ENCODE measurements around the gene MAP4K1. TPM values are rescaled to one million over a fixed set of nuclear protein-coding genes. Genes with fewer than 3 reads are reported as not detected.
"Not testable (repeated sequence)": the region's sequence is repeated elsewhere in the genome, so short reads cannot be mapped to it uniquely, and the experiment has no call there.

Gene MAP4K1
- total RNA-seq, 1 donor from 2014 or later, result 10.9 TPM

DNA sequence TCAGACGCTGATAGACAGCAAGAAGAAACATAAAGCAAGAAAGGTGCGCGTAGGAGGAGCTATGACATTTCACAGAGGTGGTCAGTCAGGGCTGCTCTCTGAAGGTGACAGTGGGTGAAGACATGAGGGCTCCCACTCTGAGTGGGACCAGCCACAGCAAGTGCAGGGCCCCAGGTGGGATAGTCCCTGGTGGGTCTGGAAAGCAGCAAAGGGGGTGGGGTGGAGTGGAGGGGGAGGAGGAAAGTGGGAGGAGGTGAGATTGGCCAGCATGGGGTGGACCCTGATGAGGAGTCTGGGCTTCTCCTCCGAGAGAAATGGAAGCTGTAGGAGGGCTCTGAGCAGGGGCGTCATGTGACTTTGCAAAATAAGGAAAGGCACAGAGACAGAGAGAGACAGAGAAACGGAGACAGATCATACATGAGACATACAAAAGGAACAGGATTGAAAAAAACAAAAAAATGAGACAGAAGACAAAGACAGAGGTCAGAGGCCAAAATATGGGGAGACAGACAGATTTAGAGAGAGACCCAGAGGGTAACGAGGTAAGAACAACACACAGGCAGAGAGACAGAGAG lies 2.7 kb downstream of the MAP4K1 start:
- no peaks in the 10 kb centered on the region for H3K9me3 Mint-ChIP-seq (ENCODE audit: low read depth)
- no peaks in the 10 kb centered on the region for H3K27me3 Mint-ChIP-seq
- TF ChIP-seq, protein P1, sequence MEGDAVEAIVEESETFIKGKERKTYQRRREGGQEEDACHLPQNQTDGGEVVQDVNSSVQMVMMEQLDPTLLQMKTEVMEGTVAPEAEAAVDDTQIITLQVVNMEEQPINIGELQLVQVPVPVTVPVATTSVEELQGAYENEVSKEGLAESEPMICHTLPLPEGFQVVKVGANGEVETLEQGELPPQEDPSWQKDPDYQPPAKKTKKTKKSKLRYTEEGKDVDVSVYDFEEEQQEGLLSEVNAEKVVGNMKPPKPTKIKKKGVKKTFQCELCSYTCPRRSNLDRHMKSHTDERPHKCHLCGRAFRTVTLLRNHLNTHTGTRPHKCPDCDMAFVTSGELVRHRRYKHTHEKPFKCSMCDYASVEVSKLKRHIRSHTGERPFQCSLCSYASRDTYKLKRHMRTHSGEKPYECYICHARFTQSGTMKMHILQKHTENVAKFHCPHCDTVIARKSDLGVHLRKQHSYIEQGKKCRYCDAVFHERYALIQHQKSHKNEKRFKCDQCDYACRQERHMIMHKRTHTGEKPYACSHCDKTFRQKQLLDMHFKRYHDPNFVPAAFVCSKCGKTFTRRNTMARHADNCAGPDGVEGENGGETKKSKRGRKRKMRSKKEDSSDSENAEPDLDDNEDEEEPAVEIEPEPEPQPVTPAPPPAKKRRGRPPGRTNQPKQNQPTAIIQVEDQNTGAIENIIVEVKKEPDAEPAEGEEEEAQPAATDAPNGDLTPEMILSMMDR (IDR thresholded peaks at IDR 0.05; ENCODE audit: unreplicated experiment), result no peak
- no peaks in the 10 kb centered on the region for H3K36me3 Mint-ChIP-seq (ENCODE audit: insufficient read depth)
- H3K4me1 Mint-ChIP-seq (ENCODE audit: low read depth), result peaks cover 14% of the 10 kb centered on the region
- no peak for DNase-seq (ENCODE audit: low spot score, unreplicated experiment)
- no peak overlapping the region for H3K27ac Mint-ChIP-seq
- H3K4me3 Mint-ChIP-seq (ENCODE audit: low read depth), result no peak overlapping the region

DNA sequence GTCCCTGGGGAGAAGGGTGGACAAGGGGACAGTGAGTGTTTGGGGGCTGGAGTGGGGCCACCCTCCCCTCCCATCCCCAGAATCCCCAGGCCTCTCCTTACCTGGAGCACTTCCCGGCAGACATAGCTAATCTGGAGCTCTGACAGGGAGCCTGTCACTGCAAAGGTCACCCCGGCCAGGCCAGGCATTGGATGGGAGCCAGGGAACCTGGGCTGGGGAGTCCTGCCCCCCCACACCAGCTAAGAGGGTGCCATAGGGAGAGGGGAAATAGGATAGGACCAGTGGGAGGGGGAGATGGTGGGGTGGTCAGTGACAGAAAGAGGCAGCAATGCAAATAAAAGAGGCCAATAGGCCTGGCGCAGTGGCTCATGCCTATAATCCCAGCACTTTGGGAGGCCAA lies 3.5 kb downstream of the MAP4K1 start:
- TF ChIP-seq, protein P1 (IDR thresholded peaks at IDR 0.05; ENCODE audit: unreplicated experiment), result no peak
- H3K36me3 Mint-ChIP-seq (ENCODE audit: insufficient read depth), result no peaks in the 10 kb centered on the region
- H3K27me3 Mint-ChIP-seq, result no peaks in the 10 kb centered on the region

DNA sequence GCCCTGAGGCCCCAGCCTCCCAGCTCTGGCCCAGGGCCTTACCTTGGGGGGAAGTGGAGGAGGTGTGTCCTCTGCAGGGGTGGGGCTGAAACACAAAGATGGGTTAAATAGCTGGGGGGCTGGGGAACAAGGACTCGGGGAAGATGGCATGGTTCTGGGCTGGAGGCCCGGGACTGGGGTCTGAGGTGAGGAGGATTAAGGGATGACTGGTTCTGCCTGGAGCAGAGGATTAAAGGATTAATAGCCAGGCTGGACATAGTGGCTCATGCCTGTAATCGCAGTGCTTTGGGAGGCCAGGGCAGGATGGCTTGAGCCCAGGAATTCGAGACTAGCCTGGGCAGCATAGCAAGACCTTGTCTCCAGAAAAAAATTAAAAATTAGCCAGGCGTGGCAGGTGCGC lies 11.6 kb downstream of the MAP4K1 start:
- H3K27me3 Mint-ChIP-seq, result no peaks in the 10 kb centered on the region
- H3K36me3 Mint-ChIP-seq (ENCODE audit: insufficient read depth), result no peaks in the 10 kb centered on the region
- no peaks in the 10 kb centered on the region for H3K4me1 Mint-ChIP-seq (ENCODE audit: low read depth)
- no peak for DNase-seq (ENCODE audit: low spot score, unreplicated experiment)
- no peak overlapping the region for H3K27ac Mint-ChIP-seq
- TF ChIP-seq, protein P1 (IDR thresholded peaks at IDR 0.05; ENCODE audit: unreplicated experiment), result no peak
- no peaks in the 10 kb centered on the region for H3K9me3 Mint-ChIP-seq (ENCODE audit: low read depth)
- H3K4me3 Mint-ChIP-seq (ENCODE audit: low read depth), result no peak overlapping the region

More for the DNA sequence above, 3.5 kb downstream of the MAP4K1 start:
- Mint-ChIP-seq H3K27ac (no peak overlapping the region), H3K4me1 (ENCODE audit: low read depth) (peaks cover 8% of the 10 kb centered on the region), H3K4me3 (ENCODE audit: low read depth) (no peak overlapping the region), H3K9me3 (ENCODE audit: low read depth) (no peaks in the 10 kb centered on the region)
- no peak for DNase-seq (ENCODE audit: low spot score, unreplicated experiment)

DNA sequence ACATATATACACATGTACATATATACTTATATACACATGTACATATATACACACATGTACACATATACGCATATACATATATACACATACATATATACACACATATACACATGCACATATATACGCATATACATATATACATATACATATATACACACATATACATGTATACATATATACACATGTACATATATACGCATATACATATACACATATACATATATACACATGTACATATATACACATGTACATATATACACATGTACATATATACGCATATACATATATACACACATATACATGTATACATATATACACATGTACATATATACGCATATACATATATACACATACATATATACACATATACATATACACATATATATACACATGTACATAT lies 14.9 kb downstream of the MAP4K1 start:
- H3K36me3 Mint-ChIP-seq (ENCODE audit: insufficient read depth); H3K27ac Mint-ChIP-seq; DNase-seq (ENCODE audit: low spot score, unreplicated experiment); H3K4me3 Mint-ChIP-seq (ENCODE audit: low read depth); H3K9me3 Mint-ChIP-seq (ENCODE audit: low read depth); H3K4me1 Mint-ChIP-seq (ENCODE audit: low read depth); H3K27me3 Mint-ChIP-seq: not testable (repeated sequence)

DNA sequence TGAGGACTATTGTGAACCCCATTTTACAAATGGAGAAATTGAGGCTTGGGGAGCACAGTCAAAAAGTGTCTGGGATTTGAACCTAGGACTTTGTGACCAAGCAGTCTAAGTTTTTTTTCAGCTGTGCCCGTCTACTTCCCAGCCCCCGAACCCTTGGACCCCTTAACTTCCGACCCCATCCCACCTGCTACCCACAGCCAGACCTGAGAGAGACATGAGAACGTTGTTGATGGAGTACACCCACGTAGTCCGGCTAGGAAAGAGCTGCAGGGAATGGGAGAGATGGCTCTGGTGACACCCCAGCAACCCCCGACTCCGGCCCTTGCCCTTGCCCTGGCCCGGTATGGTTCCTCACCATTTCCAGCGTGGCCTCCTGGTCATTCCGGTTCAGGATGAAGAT lies 18.0 kb downstream of the MAP4K1 start:
- Mint-ChIP-seq H3K36me3 (ENCODE audit: insufficient read depth) (no peaks in the 10 kb centered on the region), H3K27me3 (peaks cover 9% of the 10 kb centered on the region), H3K27ac (no peak overlapping the region), H3K4me3 (ENCODE audit: low read depth) (no peak overlapping the region), H3K9me3 (ENCODE audit: low read depth) (no peaks in the 10 kb centered on the region), H3K4me1 (ENCODE audit: low read depth) (no peaks in the 10 kb centered on the region)
- TF ChIP-seq, protein P1 (IDR thresholded peaks at IDR 0.05; ENCODE audit: unreplicated experiment), result no peak
- DNase-seq (ENCODE audit: low spot score, unreplicated experiment), result no peak

DNA sequence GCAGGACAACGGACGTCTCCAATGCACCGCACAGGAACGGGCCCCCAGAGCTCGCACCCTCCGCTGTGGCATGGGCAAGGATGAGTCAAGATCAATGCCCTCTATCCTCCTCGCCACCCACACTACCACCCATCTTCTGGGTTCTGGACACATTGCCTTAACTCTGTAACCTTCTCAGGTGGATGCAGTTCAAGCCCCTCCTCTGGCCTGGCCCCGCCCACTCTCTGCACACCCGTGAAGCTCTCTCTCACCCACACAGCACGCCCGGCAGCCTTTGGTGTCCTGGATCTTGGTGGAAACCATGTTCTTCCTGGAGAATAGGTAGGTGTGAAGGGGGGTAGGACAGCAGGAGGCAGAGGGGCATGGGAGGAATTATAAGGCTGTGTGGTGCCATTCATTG lies 20.7 kb downstream of the MAP4K1 start:
- peaks cover 9% of the 10 kb centered on the region for H3K27me3 Mint-ChIP-seq
- no peaks in the 10 kb centered on the region for H3K9me3 Mint-ChIP-seq (ENCODE audit: low read depth)
- H3K27ac Mint-ChIP-seq, result no peak overlapping the region
- no peak overlapping the region for H3K4me3 Mint-ChIP-seq (ENCODE audit: low read depth)
- TF ChIP-seq, protein P1 (IDR thresholded peaks at IDR 0.05; ENCODE audit: unreplicated experiment), result no peak
- H3K4me1 Mint-ChIP-seq (ENCODE audit: low read depth), result no peaks in the 10 kb centered on the region
- no peak for DNase-seq (ENCODE audit: low spot score, unreplicated experiment)
- H3K36me3 Mint-ChIP-seq (ENCODE audit: insufficient read depth), result no peaks in the 10 kb centered on the region
